ENCODE results near the gene JAG2. TPM values are rescaled to one million over a fixed set of nuclear protein-coding genes. Genes with fewer than 3 reads are reported as not detected.

JAG2 gene
- total and polyA plus RNA-seq, 2 of the 4 experiments (the other 2 are of a cell fraction), result 0.18 to 0.58 TPM

GRCh38 chr14:105181549-105182295 is 13.1 kb upstream of the JAG2 start (continued):
- TF ChIP-seq RAD21 (IDR thresholded peaks at IDR 0.05; ENCODE audit: low read length), result no peak

GRCh38 chr14:105180592-105181548 is 12.3 kb upstream of the JAG2 start, which contains the start of gene NUDT14:
NUDT14 (minus strand) TSS chr14:105181312; CDS start chr14:105181209, 103 bp downstream.
- H3K27ac ChIP-seq (ENCODE audit: insufficient read depth, low read length), result no peak within 1 kb of the TSS; the same call in 1 of the 2 replicates
- no peaks in the 10 kb centered on the region for H3K9me1 ChIP-seq (ENCODE audit: insufficient read depth, low read length)
- peak within 1 kb of the TSS; percentile 24; the same call in 1 of the 2 replicates for H2AK5ac ChIP-seq (ENCODE audit: low read depth, low read length)
- H3K4ac ChIP-seq (ENCODE audit: low read depth, low read length), result peak within 1 kb of the TSS; percentile 56
- H3K23ac ChIP-seq (ENCODE audit: low read depth, low read length), result no peak within 1 kb of the TSS
- no peak within 1 kb of the TSS for H3K18ac ChIP-seq (ENCODE audit: low read depth, low read length)
- in situ Hi-C loops (cut with MboI; ENCODE audit: low sequenced_read_pairs) (no loop called here), intact Hi-C loops (cut with micrococcal nuclease) (loop anchor here (5.0 kb wide), 1 partner anchor 89 kb away; no protein-coding TSS in a partner anchor), dilution Hi-C loops (cut with HindIII; ENCODE audit: low sequenced_read_pairs, unreplicated experiment) (no loop called here)
- POLR2A ChIA-PET (ENCODE audit: unreplicated experiment), result no interaction called here
- H3K4me2 ChIP-seq (ENCODE audit: low read depth, low read length), result peak within 1 kb of the TSS; percentile 85
- H3K14ac ChIP-seq (replicated peaks; ENCODE audit: low read depth, low read length), result 0 out of 2 replicates have a peak within 1 kb of the TSS, but pooled peaks have one; percentile 32
- H3K4me1 ChIP-seq (ENCODE audit: control insufficient read depth, insufficient read depth, low read length), result peaks cover 3% of the 10 kb centered on the region; the same call in 1 of the 2 replicates
- no TSS peak for BruUV-seq (replicated peaks)
- no peaks in the 10 kb centered on the region for H3K9me3 ChIP-seq (ENCODE audit: control insufficient read depth, insufficient read depth, low read length)
- no peak within 1 kb of the TSS for H2BK20ac ChIP-seq (ENCODE audit: low read depth, low read length)
- H4K8ac ChIP-seq (ENCODE audit: low read depth in 2 of 2, low read length in 2 of 2), result peak within 1 kb of the TSS in 1 of 2 experiments; percentile 66; a peak in 2 of 4 replicates
- H4K5ac ChIP-seq (ENCODE audit: low read depth, low read length), result peak within 1 kb of the TSS; percentile 12; the same call in 1 of the 2 replicates
- H2AFZ ChIP-seq (replicated peaks; ENCODE audit: low read length, poor library complexity), result peak within 1 kb of the TSS; percentile 95
- H3K79me1 ChIP-seq (ENCODE audit: low read depth in 1 of 2, low read length in 2 of 2), result no peaks in the 10 kb centered on the region
- 1% methylated on average over 45 of the region's 106 CpGs; no CpG with 5 or more reads in 1 of the 2 experiments for WGBS, 2 experiments (ENCODE audit: extremely low coverage in 2 of 2, insufficient read length in 1 of 2)
- H3K9ac ChIP-seq (ENCODE audit: low read depth, low read length), result peak within 1 kb of the TSS; percentile 65
- no peak within 1 kb of the TSS for H4K91ac ChIP-seq (ENCODE audit: insufficient read depth, low read depth, low read length)
- DNase-seq (peak; percentile 25), ATAC-seq (ENCODE audit: low read depth) (peak; percentile 92)
- CTCF ChIA-PET, result interaction anchor here (0.6 kb wide), 1 partner anchor 83 kb away, joined by 3 read pairs; no protein-coding TSS in a partner anchor
- peaks cover 17% of the 10 kb centered on the region; the same call in 1 of the 2 replicates for H3K27me3 ChIP-seq (ENCODE audit: control insufficient read depth, insufficient read depth, low read length)
- H2BK15ac ChIP-seq (ENCODE audit: low read depth, low read length), result no peak within 1 kb of the TSS
- H3K56ac ChIP-seq (ENCODE audit: extremely low read depth, insufficient read depth, low read length), result no peak within 1 kb of the TSS
- H3K36me3 ChIP-seq (ENCODE audit: control insufficient read depth, insufficient read depth, low read length), result no peaks in the 10 kb centered on the region
- no peak within 1 kb of the TSS for H2BK120ac ChIP-seq (ENCODE audit: low read depth, low read length)
- H2AK9ac ChIP-seq (replicated peaks; ENCODE audit: low read depth, low read length, poor library complexity), result peak within 1 kb of the TSS; percentile 87
- H4K20me1 ChIP-seq (ENCODE audit: insufficient read depth, low read length), result peaks cover 4% of the 10 kb centered on the region; the same call in 1 of the 2 replicates
- H3K4me3 ChIP-seq (ENCODE audit: insufficient read depth, low read depth, low read length), result peak within 1 kb of the TSS; percentile 66
- peak within 1 kb of the TSS; percentile 61 for H2BK5ac ChIP-seq (ENCODE audit: low read depth, low read length, poor library complexity, severe bottlenecking)
- TF ChIP-seq POLR2A (IDR thresholded peaks at IDR 0.05; ENCODE audit: low read depth, low read length), result no peak
- peak; percentile 32; the same call in 1 of the 2 replicates for TF ChIP-seq MAZ (IDR thresholded peaks at IDR 0.05; ENCODE audit: borderline replicate concordance, low read depth, low read length)
- TF ChIP-seq NFE2L2 (IDR thresholded peaks at IDR 0.05; ENCODE audit: low read depth, low read length), result no peak
- TF ChIP-seq USF2 (IDR thresholded peaks at IDR 0.05; ENCODE audit: low read depth, low read length), result peak; percentile 85
- no peak for TF ChIP-seq ELK1 (IDR thresholded peaks at IDR 0.05; ENCODE audit: borderline replicate concordance, low read depth, low read length)
- no peak for TF ChIP-seq CHD1 (IDR thresholded peaks at IDR 0.05; ENCODE audit: low read depth, low read length)
- no peak for TF ChIP-seq RCOR1 (IDR thresholded peaks at IDR 0.05; ENCODE audit: insufficient replicate concordance, low read length)
- TF ChIP-seq RFX5 (IDR thresholded peaks at IDR 0.05; ENCODE audit: low read depth, low read length), result no peak
- no peak for TF ChIP-seq MXI1 (IDR thresholded peaks at IDR 0.05; ENCODE audit: borderline replicate concordance, low read depth, low read length)
- TF ChIP-seq MAFK (IDR thresholded peaks at IDR 0.05; ENCODE audit: low read depth, low read length), result no peak
- no peak for TF ChIP-seq SMC3 (IDR thresholded peaks at IDR 0.05; ENCODE audit: low read depth, low read length)

All from IMR-90 (cell line).